Stomach (tissue), 4 donors: ENCODE data around the gene SMAD3.
"Not testable (repeated sequence)": the region's sequence is repeated elsewhere in the genome, so short reads cannot be mapped to it uniquely, and the experiment has no call there.

Experiments used
- EP300 ChIP-seq: sonication (generic); formaldehyde crosslinking; IDR thresholded peaks from one replicate; pipeline ENCODE4 v1.6.1; 2017; ENCODE audit warnings: antibody characterized with exemption
- POLR2A ChIP-seq, 4 donors: fragments of 450-650 bp; IDR thresholded peaks; one replicate each; pipeline ENCODE4 v1.6.1; 2016; ENCODE audit warnings: antibody characterized with exemption in 4 of 4, control low read depth in 2 of 4, mild to moderate bottlenecking in 1 of 4, moderate library complexity in 1 of 4

DNA sequence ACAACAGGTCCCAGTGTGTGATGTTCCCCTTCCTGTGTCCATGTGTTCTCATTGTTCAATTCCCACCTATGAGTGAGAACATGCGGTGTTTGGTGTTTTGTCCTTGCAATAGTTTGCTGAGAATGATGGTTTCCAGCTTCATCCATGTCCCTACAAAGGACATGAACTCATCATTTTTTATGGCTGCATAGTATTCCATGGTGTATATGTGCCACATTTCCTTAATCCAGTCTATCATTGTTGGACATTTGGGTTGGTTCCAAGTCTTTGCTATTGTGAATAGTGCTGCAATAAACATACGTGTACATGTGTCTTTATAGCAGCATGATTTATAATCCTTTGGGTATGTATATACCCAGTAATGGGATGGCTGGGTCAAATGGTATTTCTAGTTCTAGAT is 44.7 kb upstream of the SMAD3 start:
- TF ChIP-seq EP300; POLR2A (IDR thresholded peaks at IDR 0.05): not testable (repeated sequence)
